ENCODE results near the gene SEC22B.
"Not testable (repeated sequence)": the region's sequence is repeated elsewhere in the genome, so short reads cannot be mapped to it uniquely, and the experiment has no call there.

Gene SEC22B

GRCh38 chr1:120133228-120133927 lies 42.9 kb downstream of the SEC22B start:
- no peaks in the 10 kb centered on the region for H3K9me3 ChIP-seq (ENCODE audit: control insufficient read depth, low read length)
- no peaks in the 10 kb centered on the region for H3K79me2 ChIP-seq
- no peak overlapping the region for H3K4me3 ChIP-seq (ENCODE audit: low read depth, low read length)
- H3K27me3 ChIP-seq (ENCODE audit: control insufficient read depth, insufficient read depth, low read length) = no peaks in the 10 kb centered on the region
- H3K27ac ChIP-seq = no peak overlapping the region
- H3K36me3 ChIP-seq (ENCODE audit: control insufficient read depth, insufficient read depth, low read length) = no peaks in the 10 kb centered on the region
- peaks cover 3% of the 10 kb centered on the region for H3K4me1 ChIP-seq
- no peak overlapping the region for H2AFZ ChIP-seq
- H3K4me2 ChIP-seq (ENCODE audit: low read length) = no peak overlapping the region
- H3K9ac ChIP-seq = no peak overlapping the region
- no peak for TF ChIP-seq CTCF (IDR thresholded peaks at IDR 0.05)

DNA sequence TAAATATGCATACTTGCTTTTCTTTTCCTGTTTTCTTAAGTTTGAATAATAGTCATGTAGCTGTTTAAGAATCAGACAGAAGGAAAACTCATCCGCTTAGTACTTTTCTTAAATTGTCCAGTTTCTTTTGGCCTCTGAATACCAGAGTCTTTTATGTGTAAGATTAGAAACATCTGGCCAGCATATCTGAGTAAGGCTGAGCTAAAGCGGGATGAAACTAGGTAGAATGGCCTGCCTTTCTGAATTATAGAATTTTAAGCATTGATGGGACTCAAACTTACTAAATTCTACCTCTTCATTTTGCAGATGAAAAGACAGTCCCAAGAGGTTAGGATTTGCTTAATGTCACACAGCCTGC lies 43.9 kb downstream of the SEC22B start:
- not testable (repeated sequence) for H3K4me1 ChIP-seq; H3K36me3 ChIP-seq (ENCODE audit: control insufficient read depth, insufficient read depth, low read length); H3K4me3 ChIP-seq (ENCODE audit: low read depth, low read length); H2AFZ ChIP-seq; H3K9me3 ChIP-seq (ENCODE audit: control insufficient read depth, low read length); H3K9ac ChIP-seq; H3K4me2 ChIP-seq (ENCODE audit: low read length); H3K27me3 ChIP-seq (ENCODE audit: control insufficient read depth, insufficient read depth, low read length); H3K79me2 ChIP-seq
- peak overlapping the region; percentile 51 for H3K27ac ChIP-seq

DNA sequence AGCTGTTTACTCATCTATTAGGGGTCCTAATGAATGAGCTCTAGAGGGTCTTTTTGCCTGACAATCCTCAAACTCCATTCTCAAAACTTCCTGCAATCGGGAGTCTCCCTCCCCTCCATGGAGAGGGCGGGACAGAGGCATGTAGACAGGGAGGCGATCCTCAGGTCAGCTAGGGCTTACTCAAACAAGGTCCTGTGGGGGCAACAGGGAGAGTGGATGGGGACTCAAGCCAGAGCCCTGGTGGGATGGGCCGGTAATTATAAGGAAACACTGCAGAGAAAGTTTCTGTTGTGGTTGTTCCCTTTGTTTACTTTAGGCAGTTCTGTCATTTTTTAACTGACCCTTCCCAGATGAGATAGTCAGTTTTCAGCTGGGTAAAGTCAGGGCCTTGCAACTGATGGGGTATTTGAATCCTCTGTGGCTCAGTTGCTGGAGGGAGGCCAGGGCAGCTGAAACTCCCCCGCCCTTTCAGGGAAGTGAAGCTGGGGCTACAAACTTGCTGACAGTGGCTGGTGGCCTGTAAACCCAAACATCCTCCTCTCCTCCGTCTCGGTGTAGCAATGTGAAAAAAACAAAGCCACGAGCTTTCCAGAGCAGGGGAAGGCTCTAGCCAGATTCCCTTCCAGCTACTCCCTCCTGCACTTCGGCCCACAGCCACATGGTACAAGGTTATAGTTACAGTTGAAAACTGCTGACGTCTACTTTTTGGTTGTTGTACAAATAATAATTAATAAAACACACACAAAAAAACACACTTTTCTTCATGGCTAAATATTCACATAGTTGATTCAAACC lies 44.5 kb downstream of the SEC22B start:
- not testable (repeated sequence) for H3K27me3 ChIP-seq (ENCODE audit: control insufficient read depth, insufficient read depth, low read length); H3K9ac ChIP-seq

GRCh38 chr1:120127921-120128320 lies 48.4 kb downstream of the SEC22B start:
- not testable (repeated sequence) for H3K27ac ChIP-seq; H3K4me3 ChIP-seq (ENCODE audit: low read depth, low read length); H3K4me1 ChIP-seq; H3K36me3 ChIP-seq (ENCODE audit: control insufficient read depth, insufficient read depth, low read length); H3K9me3 ChIP-seq (ENCODE audit: control insufficient read depth, low read length); H3K79me2 ChIP-seq; H3K9ac ChIP-seq; H2AFZ ChIP-seq; H3K27me3 ChIP-seq (ENCODE audit: control insufficient read depth, insufficient read depth, low read length); H3K4me2 ChIP-seq (ENCODE audit: low read length)

More for the DNA sequence above, 44.5 kb downstream of the SEC22B start:
- not testable (repeated sequence) for H3K4me1 ChIP-seq; H3K4me3 ChIP-seq (ENCODE audit: low read depth, low read length); H3K9me3 ChIP-seq (ENCODE audit: control insufficient read depth, low read length); H3K36me3 ChIP-seq (ENCODE audit: control insufficient read depth, insufficient read depth, low read length); H3K4me2 ChIP-seq (ENCODE audit: low read length); H3K79me2 ChIP-seq
- Histone ChIP-seq H2AFZ (peak overlapping the region; percentile 22), H3K27ac (peak overlapping the region; percentile 51)

DNA sequence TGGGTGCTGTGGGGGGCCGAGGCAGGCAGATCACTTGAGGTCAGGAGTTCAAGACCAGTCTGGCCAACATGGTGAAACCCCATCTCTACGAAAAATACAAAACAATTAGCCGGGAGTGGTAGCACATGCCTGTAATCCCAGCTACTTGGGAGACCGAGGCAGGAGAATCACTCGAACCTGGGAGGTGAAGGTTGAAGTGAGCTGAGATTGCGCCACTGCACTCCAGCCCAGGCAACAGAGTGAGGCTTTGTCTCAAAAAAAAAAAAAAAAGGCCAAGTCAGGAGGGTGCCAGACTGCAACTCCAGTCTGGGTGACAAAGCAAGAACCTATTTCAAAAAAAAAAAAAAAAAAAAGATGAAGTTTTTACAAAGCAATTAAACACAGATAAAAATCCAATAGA lies 50.1 kb downstream of the SEC22B start:
- H3K79me2 ChIP-seq; H3K9ac ChIP-seq; H3K36me3 ChIP-seq (ENCODE audit: control insufficient read depth, insufficient read depth, low read length); H3K4me3 ChIP-seq (ENCODE audit: low read depth, low read length); H3K9me3 ChIP-seq (ENCODE audit: control insufficient read depth, low read length); H3K4me1 ChIP-seq; H3K4me2 ChIP-seq (ENCODE audit: low read length); H2AFZ ChIP-seq; H3K27ac ChIP-seq; H3K27me3 ChIP-seq (ENCODE audit: control insufficient read depth, insufficient read depth, low read length): not testable (repeated sequence)

DNA sequence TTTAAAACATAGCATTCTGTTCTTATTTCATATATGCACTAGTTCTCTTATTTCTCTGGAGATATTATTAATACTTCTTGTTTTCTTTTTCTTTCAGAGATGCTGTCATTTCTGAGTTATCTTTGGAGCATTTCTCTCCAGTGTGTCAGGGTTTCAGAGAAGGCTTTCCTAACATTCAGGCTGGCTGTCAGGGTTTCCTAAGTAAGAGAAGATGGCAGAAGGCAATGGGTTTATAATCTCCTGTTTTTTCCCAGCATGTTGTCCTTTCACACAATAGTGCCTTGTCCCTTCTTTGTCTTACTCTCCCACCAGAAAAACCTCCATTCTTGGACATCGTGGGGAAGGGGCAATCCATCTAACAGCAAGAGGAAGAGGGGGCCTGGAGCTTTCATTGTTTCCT lies 51.7 kb downstream of the SEC22B start:
- not testable (repeated sequence) for H3K9ac ChIP-seq; H3K4me3 ChIP-seq (ENCODE audit: low read depth, low read length); H2AFZ ChIP-seq; H3K9me3 ChIP-seq (ENCODE audit: control insufficient read depth, low read length); H3K4me1 ChIP-seq; H3K27me3 ChIP-seq (ENCODE audit: control insufficient read depth, insufficient read depth, low read length); H3K36me3 ChIP-seq (ENCODE audit: control insufficient read depth, insufficient read depth, low read length); H3K27ac ChIP-seq; H3K4me2 ChIP-seq (ENCODE audit: low read length); H3K79me2 ChIP-seq

- H3K4me2 ChIP-seq (ENCODE audit: low read length); H3K27me3 ChIP-seq (ENCODE audit: control insufficient read depth, insufficient read depth, low read length); H3K4me3 ChIP-seq (ENCODE audit: low read depth, low read length); H3K9ac ChIP-seq; H3K4me1 ChIP-seq; H3K27ac ChIP-seq; H3K9me3 ChIP-seq (ENCODE audit: control insufficient read depth, low read length); H2AFZ ChIP-seq; H3K79me2 ChIP-seq; H3K36me3 ChIP-seq (ENCODE audit: control insufficient read depth, insufficient read depth, low read length): not testable (repeated sequence)
These were observed 52.4 kb downstream of the SEC22B start for GRCh38 chr1:120123813-120124510.

DNA sequence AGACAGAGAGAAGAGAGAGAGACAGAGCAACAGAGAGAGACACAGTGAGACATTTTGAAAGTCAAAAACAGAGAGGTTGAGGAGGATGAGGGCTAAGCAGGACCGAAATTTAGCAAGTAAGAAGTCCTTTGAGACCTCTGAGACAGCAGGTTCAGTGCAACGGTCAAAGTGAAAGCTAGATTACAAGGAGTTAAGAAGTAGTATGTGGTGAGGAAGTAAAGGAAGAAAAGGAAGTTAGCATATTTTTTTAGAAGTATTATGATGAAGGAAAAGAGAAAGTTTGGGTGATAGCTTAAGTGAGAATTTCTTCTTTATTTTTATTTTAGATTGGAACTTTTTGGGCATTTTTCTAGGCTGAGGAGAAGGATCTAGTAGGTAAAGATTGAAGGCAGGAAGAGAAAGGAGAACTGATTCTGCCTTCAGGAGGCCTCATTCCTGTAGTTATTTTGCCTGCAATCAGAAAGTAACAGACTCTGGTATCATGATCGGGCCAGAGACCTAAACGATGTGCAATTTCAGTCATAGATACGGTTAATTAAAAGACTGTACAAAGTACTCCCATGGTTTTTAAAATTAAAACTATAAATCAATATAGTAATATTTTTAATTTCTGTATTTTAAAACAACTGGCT lies 53.9 kb downstream of the SEC22B start:
- H3K9me3 ChIP-seq (ENCODE audit: control insufficient read depth, low read length); H3K9ac ChIP-seq; H2AFZ ChIP-seq; H3K4me2 ChIP-seq (ENCODE audit: low read length); H3K4me3 ChIP-seq (ENCODE audit: low read depth, low read length); H3K4me1 ChIP-seq; H3K27ac ChIP-seq; H3K27me3 ChIP-seq (ENCODE audit: control insufficient read depth, insufficient read depth, low read length); H3K36me3 ChIP-seq (ENCODE audit: control insufficient read depth, insufficient read depth, low read length); H3K79me2 ChIP-seq: not testable (repeated sequence)

DNA sequence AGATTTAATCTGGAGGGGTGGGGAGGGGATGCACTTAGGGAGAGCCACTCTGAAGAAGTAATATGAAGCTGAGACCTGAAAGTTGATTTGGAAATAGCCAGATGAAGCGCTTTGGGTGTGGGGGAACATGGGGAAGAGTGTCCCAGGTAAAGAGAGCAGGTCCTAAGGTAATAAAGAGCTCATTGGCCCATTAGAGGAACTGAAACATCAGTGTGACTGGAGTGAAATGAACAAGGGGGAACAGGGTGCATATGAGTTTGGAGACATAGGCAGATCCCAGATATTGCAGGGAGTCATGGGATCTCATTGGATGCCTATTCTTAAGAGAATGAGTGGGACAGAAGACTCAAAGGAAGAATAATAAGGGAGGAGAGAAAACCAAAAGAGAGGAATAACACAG lies 54.5 kb downstream of the SEC22B start:
- H3K4me3 ChIP-seq (ENCODE audit: low read depth, low read length); H3K9me3 ChIP-seq (ENCODE audit: control insufficient read depth, low read length); H2AFZ ChIP-seq; H3K27me3 ChIP-seq (ENCODE audit: control insufficient read depth, insufficient read depth, low read length); H3K27ac ChIP-seq; H3K4me2 ChIP-seq (ENCODE audit: low read length); H3K9ac ChIP-seq; H3K79me2 ChIP-seq; H3K36me3 ChIP-seq (ENCODE audit: control insufficient read depth, insufficient read depth, low read length); H3K4me1 ChIP-seq: not testable (repeated sequence)

DNA sequence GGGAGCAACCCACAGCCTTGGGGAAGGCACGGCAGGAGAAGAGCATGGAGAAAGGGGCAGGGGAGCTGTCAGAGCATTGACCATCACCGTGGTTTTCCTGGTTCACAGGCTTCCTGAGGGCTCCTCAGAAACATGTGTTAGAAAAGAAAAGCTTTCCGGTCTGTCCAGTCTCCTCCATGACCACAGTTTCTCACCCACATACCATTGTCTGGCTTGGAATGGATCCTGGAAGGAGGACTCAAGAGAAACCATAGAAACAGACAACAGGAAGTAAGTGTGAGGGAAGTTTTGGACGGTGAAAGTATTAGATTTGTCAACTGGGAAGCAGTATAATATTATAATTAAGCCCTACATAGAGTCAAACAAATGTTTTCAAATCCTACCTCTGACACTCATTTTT lies 55.8 kb downstream of the SEC22B start:
- H3K79me2 ChIP-seq; H2AFZ ChIP-seq; H3K4me1 ChIP-seq; H3K9me3 ChIP-seq (ENCODE audit: control insufficient read depth, low read length); H3K9ac ChIP-seq; H3K27me3 ChIP-seq (ENCODE audit: control insufficient read depth, insufficient read depth, low read length); H3K4me2 ChIP-seq (ENCODE audit: low read length); H3K27ac ChIP-seq; H3K4me3 ChIP-seq (ENCODE audit: low read depth, low read length); H3K36me3 ChIP-seq (ENCODE audit: control insufficient read depth, insufficient read depth, low read length): not testable (repeated sequence)
